HepG2 (cell line): ENCODE data around the gene CDC42BPG. TPM values are rescaled to one million over a fixed set of nuclear protein-coding genes. Genes with fewer than 3 reads are reported as not detected.
A peak's percentile ranks its signal among the peaks of the same experiment; 100 is the strongest.

Experiments used
- ATAC-seq: fragments of 200-7000 bp; cut with Tn5 transposase; 3 replicates; pipeline ENCODE4 v1.9.1; 2020; ENCODE audit warnings: mild to moderate bottlenecking, moderate library complexity
- BruUV-seq: library from RNA; stranded (reverse); fragments of 400-500 nt; replicated peaks from 2 replicates; lab custom pipeline; 2021; lab: Mats Ljungman, UMichigan
- CTCF ChIA-PET: fragments of 300-600 bp; formaldehyde crosslinking; extraction: SDS; loops from one replicate; lab custom pipeline; 2021; ENCODE audit warnings: low total read pairs, inconsistent platforms, low intra/inter-chr PET ratio; lab: Yijun Ruan, JAX
- POLR2A ChIA-PET: fragments of 350-600 bp; sonication (Branson Sonifier 250); formaldehyde crosslinking; loops from one replicate; lab custom pipeline; 2020; ENCODE audit warnings: antibody characterized with exemption, inconsistent platforms; lab: Yijun Ruan, JAX
- DNase-seq: peaks from one replicate; pipeline ENCODE4 v3.0.0-alpha.2; 2015; ENCODE audit warnings: low spot score
- FAIRE-seq: peaks from 3 replicates; lab custom pipeline; 2011; peaks lifted over from hg19 to GRCh38; lab: Jason Lieb, UNC
- H2AFZ ChIP-seq: one replicate; pipeline ENCODE4 v1.6.1; 2011; ENCODE audit warnings: low read length, inconsistent platforms
- H3K27ac ChIP-seq: fragments of 300-600 bp; 3 replicates; pipeline ENCODE4 v1.8.0; 2011; ENCODE audit warnings: mixed run types, mild to moderate bottlenecking, mixed read lengths, low read length, inconsistent platforms; ENCODE audit not compliant: insufficient read depth; ENCODE audit errors: extremely low read length
- H3K27me3 ChIP-seq, 2 experiments: fragments of 200-600 bp in 1 of 2; 2 replicates in 1 of 2; 3 replicates in 1 of 2; pipeline versions ENCODE4 v1.6.0 to v1.8.0; 2011; ENCODE audit warnings: low read length in 2 of 2, mild to moderate bottlenecking in 2 of 2, moderate library complexity in 2 of 2, inconsistent platforms in 1 of 2; ENCODE audit not compliant: insufficient read depth in 2 of 2, control insufficient read depth in 1 of 2
- H3K36me3 ChIP-seq, 2 experiments: fragments of 200-600 bp in 1 of 2; replicated peaks in 1 of 2; 2 replicates in 1 of 2; 3 replicates in 1 of 2; pipeline versions ENCODE4 v1.5.1 to v1.8.0; 2011; ENCODE audit warnings: low read length in 2 of 2, inconsistent platforms in 1 of 2; ENCODE audit not compliant: insufficient read depth in 2 of 2, control insufficient read depth in 1 of 2
- H3K4me1 ChIP-seq: 2 replicates; pipeline ENCODE4 v1.5.1; 2012; ENCODE audit warnings: low read length, inconsistent platforms; ENCODE audit not compliant: insufficient read depth
- H3K4me2 ChIP-seq: 2 replicates; pipeline ENCODE4 v1.6.0; 2011; ENCODE audit warnings: low read depth, low read length, inconsistent platforms
- H3K4me3 ChIP-seq, 3 experiments: fragments of 200-600 bp in 1 of 3; sonication (generic), shearing (Covaris generic) in 1 of 3; replicated peaks in 1 of 3; 2 replicates each; pipeline ENCODE4 v1.5.1; 2011 to 2016; ENCODE audit warnings: low read length in 3 of 3, inconsistent platforms in 2 of 3, low read depth in 2 of 3, mild to moderate bottlenecking in 2 of 3, control low read depth in 1 of 3, mixed read lengths in 1 of 3; ENCODE audit not compliant: insufficient read depth in 1 of 3
- H3K79me2 ChIP-seq: one replicate; pipeline ENCODE4 v1.6.1; 2011; ENCODE audit warnings: low read length, inconsistent platforms; ENCODE audit not compliant: insufficient read depth
- H3K9ac ChIP-seq: 2 replicates; pipeline ENCODE4 v1.6.0; 2011; ENCODE audit warnings: mild to moderate bottlenecking, low read depth, low read length, inconsistent platforms; ENCODE audit not compliant: insufficient read depth
- H3K9me3 ChIP-seq: 2 replicates; pipeline ENCODE4 v1.5.1; 2012; ENCODE audit warnings: mild to moderate bottlenecking, low read length
- H4K20me1 ChIP-seq: 2 replicates; pipeline ENCODE4 v1.6.0; 2011; ENCODE audit warnings: inconsistent platforms, mild to moderate bottlenecking, low read length, moderate library complexity; ENCODE audit not compliant: insufficient read depth
- AHDC1 ChIP-seq: sonication (generic); formaldehyde crosslinking; IDR thresholded peaks from 2 replicates; pipeline ENCODE4 v1.5.1; 2020; ENCODE audit warnings: mild to moderate bottlenecking, missing genetic modification reagents, borderline replicate concordance
- KDM6A ChIP-seq: IDR thresholded peaks from 2 replicates; pipeline ENCODE4 v1.6.1; 2016; ENCODE audit warnings: low read depth
- NRL ChIP-seq: sonication (generic); formaldehyde crosslinking; IDR thresholded peaks from 2 replicates; pipeline ENCODE4 v1.5.0; 2020; ENCODE audit warnings: missing genetic modification reagents, mild to moderate bottlenecking, moderate library complexity, borderline replicate concordance
- PITX1 ChIP-seq: sonication (generic); formaldehyde crosslinking; IDR thresholded peaks from 2 replicates; pipeline ENCODE4 v1.5.1; 2020; ENCODE audit warnings: mild to moderate bottlenecking, missing genetic modification reagents
- PREB ChIP-seq: sonication (generic); formaldehyde crosslinking; IDR thresholded peaks from 2 replicates; pipeline ENCODE4 v1.4.0; 2020; ENCODE audit warnings: missing genetic modification reagents
- ZEB1 ChIP-seq: IDR thresholded peaks from 2 replicates; pipeline ENCODE4 v1.6.1; 2012; ENCODE audit warnings: mild to moderate bottlenecking, low read depth, inconsistent platforms; ENCODE audit not compliant: insufficient replicate concordance
- ZNF253 ChIP-seq: sonication (generic); formaldehyde crosslinking; IDR thresholded peaks from 2 replicates; pipeline ENCODE4 v1.8.0; 2022; ENCODE audit warnings: mild to moderate bottlenecking, missing genetic modification reagents, borderline replicate concordance
- ZNF496 ChIP-seq: sonication (generic); formaldehyde crosslinking; IDR thresholded peaks from 2 replicates; pipeline ENCODE4 v1.8.1; 2023; ENCODE audit warnings: mild to moderate bottlenecking, moderate library complexity, missing genetic modification reagents; ENCODE audit not compliant: insufficient replicate concordance
- WGBS: methylation state at CpG from one replicate; pipeline ENCODE4 v1.1.6; 2017; ENCODE audit warnings: low lambda C conversion rate; 5-methylcytosine and 5-hydroxymethylcytosine counted together
- in situ Hi-C: cut with HindIII; loops from 2 replicates; pipeline ENCODE4 v1.10.0; 2017; ENCODE audit warnings: low pct_unique_long_range_greater_than_20kb; ENCODE audit not compliant: extremely low pct_ligation_motif_present
- intact Hi-C: fragments of 100-400 bp; cut with micrococcal nuclease; formaldehyde crosslinking; loops from one replicate; pipeline ENCODE4 v1.10.0; 2022; ENCODE audit not compliant: unreplicated experiment
- polyA plus RNA-seq, 8 experiments: library from polyadenylated mRNA; depleted of rRNA in 3 of 8; stranded (reverse) in 7 of 8; unstranded in 1 of 8; fragments of >200 nt; fragmentation: Illumina TruSeq in 4 of 8; extraction: Trizol in 4 of 8; gene quantifications; 2 replicates each; pipeline versions ENCODE4 v1.2.1 to v1.2.3, GENCODE V29; 2011 to 2016; ENCODE audit warnings: low read depth in 4 of 8, missing spikeins in 1 of 8, mixed read lengths in 1 of 8; ENCODE audit not compliant: insufficient read depth in 1 of 8
- total RNA-seq, 5 experiments: library from RNA; depleted of rRNA; stranded (reverse); fragments of >200 nt; fragmentation: Illumina TruSeq; extraction: Trizol; gene quantifications; 2 replicates each; pipeline ENCODE4 v1.2.3, GENCODE V29; 2016; ENCODE audit warnings: low read depth in 1 of 5
- TF ChIP-seq, protein P1 (sequence below): sonication (generic); formaldehyde crosslinking; IDR thresholded peaks from 2 replicates; pipeline ENCODE4 v1.5.1; 2020; ENCODE audit warnings: missing genetic modification reagents, mild to moderate bottlenecking, borderline replicate concordance
- TF ChIP-seq, protein P2 (sequence below): sonication (generic); formaldehyde crosslinking; IDR thresholded peaks from 2 replicates; pipeline ENCODE4 v1.5.1; 2020; ENCODE audit warnings: mild to moderate bottlenecking, missing genetic modification reagents, moderate library complexity
- TF ChIP-seq, protein P3 (sequence below): IDR thresholded peaks from 2 replicates; pipeline ENCODE4 v1.6.1; 2016; ENCODE audit warnings: missing compliant biosample characterization, missing genetic modification reagents, borderline replicate concordance

Gene CDC42BPG
- total and polyA plus RNA-seq, 2 of the 13 experiments (the other 11 are each of a cell fraction or from before 2014, with no cell fraction given), result 0.55 to 1.4 TPM

DNA sequence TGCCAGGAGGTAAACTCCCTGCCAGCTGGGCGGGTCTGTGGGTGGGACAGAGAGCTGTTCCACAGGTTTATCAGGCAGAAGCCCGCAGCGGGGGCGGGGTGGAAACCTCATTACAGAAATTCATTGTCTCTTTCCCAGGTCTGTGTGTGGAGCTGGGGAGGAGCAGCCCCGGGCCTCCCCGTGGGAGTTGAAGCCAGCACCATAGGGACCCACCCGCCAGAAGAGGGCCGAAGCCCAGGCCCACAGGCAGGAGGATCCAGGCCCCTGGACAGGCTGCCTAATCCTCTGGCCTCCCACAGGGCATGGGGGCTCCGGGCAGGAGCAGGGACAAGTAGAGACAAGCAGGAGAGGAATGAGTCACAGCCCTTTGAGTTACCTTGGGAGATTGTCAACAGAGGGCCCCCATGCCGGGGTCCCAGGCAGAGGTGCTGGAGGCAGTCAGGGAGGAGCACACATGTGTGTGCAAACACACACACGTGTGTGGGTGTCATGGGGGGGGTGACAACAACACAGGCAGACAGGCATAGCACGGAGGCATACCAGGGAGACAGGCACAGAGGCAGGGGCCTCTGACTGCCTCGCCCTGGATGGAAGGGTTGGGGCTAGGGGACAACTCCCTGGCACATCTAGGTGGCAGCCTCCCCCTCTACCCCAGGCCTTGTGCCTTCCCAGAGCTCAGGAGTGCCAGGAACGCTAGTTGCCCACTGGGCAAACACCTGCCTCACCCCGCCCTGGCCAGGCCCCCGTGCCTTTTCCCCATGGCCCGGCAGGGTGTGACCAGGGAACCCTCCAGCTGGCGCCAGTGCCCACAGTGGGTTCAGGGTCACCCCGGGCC is 1.4 kb downstream of the CDC42BPG start:
- BruUV-seq, result no TSS peak
- peak overlapping the region; percentile 44 for H3K9ac ChIP-seq
- FAIRE-seq, result no peak
- peak; percentile 32; the same call in 1 of the 2 replicates for TF ChIP-seq PITX1 (CRISPR knock-in tag)
- TF ChIP-seq AHDC1 (CRISPR knock-in tag), result no peak
- TF ChIP-seq, protein P1, sequence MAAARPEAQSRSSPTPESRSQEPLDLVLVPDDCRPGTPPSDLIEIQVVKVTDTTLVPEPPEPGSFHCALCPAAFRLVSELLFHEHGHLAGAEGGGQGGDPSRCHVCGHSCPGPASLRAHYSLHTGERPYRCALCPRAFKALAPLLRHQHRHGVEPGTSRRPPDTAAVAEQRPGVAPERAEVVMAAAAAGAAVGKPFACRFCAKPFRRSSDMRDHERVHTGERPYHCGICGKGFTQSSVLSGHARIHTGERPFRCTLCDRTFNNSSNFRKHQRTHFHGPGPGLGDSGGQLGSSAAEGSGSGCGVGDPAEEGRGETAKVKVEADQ (CRISPR knock-in tag), result no peak
- TF ChIP-seq, protein P2, sequence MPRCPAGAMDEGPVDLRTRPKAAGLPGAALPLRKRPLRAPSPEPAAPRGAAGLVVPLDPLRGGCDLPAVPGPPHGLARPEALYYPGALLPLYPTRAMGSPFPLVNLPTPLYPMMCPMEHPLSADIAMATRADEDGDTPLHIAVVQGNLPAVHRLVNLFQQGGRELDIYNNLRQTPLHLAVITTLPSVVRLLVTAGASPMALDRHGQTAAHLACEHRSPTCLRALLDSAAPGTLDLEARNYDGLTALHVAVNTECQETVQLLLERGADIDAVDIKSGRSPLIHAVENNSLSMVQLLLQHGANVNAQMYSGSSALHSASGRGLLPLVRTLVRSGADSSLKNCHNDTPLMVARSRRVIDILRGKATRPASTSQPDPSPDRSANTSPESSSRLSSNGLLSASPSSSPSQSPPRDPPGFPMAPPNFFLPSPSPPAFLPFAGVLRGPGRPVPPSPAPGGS (CRISPR knock-in tag), result 0 out of 2 replicates have a peak, but pooled peaks have one; percentile 37
- TF ChIP-seq, protein P3, sequence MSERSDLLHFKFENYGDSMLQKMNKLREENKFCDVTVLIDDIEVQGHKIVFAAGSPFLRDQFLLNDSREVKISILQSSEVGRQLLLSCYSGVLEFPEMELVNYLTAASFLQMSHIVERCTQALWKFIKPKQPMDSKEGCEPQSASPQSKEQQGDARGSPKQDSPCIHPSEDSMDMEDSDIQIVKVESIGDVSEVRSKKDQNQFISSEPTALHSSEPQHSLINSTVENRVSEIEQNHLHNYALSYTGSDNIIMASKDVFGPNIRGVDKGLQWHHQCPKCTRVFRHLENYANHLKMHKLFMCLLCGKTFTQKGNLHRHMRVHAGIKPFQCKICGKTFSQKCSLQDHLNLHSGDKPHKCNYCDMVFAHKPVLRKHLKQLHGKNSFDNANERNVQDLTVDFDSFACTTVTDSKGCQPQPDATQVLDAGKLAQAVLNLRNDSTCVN (CRISPR knock-in tag), result no peak
- no peak for TF ChIP-seq ZNF496
- no peak for TF ChIP-seq ZEB1
- no peak for TF ChIP-seq PREB (CRISPR knock-in tag)
- no peak for TF ChIP-seq NRL (CRISPR knock-in tag)
- TF ChIP-seq KDM6A, result peak; percentile 69
- TF ChIP-seq ZNF253 (CRISPR knock-in tag), result no peak

More for the DNA sequence above, 1.4 kb downstream of the CDC42BPG start:
- Histone ChIP-seq H3K27ac (peak overlapping the region; percentile 15), H3K4me2 (peak overlapping the region; percentile 99), H3K9me3 (no peaks in the 10 kb centered on the region), H4K20me1 (no peaks in the 10 kb centered on the region), H2AFZ (no peak overlapping the region), H3K4me1 (peaks cover 56% of the 10 kb centered on the region), H3K27me3 (no peaks in the 10 kb centered on the region; a peak in 2 of 5 replicates), H3K36me3 (no peaks in the 10 kb centered on the region), H3K79me2 (no peaks in the 10 kb centered on the region), H3K4me3 (peak overlapping the region; percentile 57 to 84 (median 68))
- WGBS, result 0% methylated on average over 1 of the region's 19 CpGs
- intact Hi-C loops, result loop anchor here (10.0 kb wide), 1 partner anchor 58 kb away; no protein-coding TSS in a partner anchor
- in situ Hi-C loops, result loop anchor here (5.0 kb wide), 1 partner anchor 41 kb away; the partner anchor contains the start of gene MAP4K2
- ATAC-seq, result peak; percentile 40
- ChIA-PET CTCF (interaction anchor here (0.5 to 1.9 kb wide), 2 partner anchors 12 to 51 kb away, joined by 3 to 8 read pairs; no protein-coding TSS in a partner anchor), POLR2A (interaction anchor here (1.0 to 4.5 kb wide), 13 partner anchors 9 to 171 kb away, joined by 3 to 20 read pairs (median 5); partner anchors contain the start of genes ARL2, MAP4K2 and SF1)
- DNase-seq, result peak; percentile 70
